Lung (tissue), 12 donors: ENCODE results near the gene WDR43. TPM values are rescaled to one million over a fixed set of nuclear protein-coding genes. Genes with fewer than 3 reads are reported as not detected.

Experiments
- ATAC-seq: fragments of 200-7000 bp; cut with Tn5 transposase; one replicate; pipeline ENCODE4 v1.9.1; 2020; ENCODE audit warnings: moderate number of reproducible peaks; ENCODE audit not compliant: insufficient read depth, low FRiP score
- DNase-seq, 3 donors: peaks; one replicate each; pipeline ENCODE4 v3.0.0-alpha.2; 2013 to 2017
- H3K27ac ChIP-seq, 2 donors: one replicate each; pipeline ENCODE4 v1.5.1; 2013; ENCODE audit warnings: mild to moderate bottlenecking in 2 of 2, moderate library complexity in 2 of 2, control low read depth in 1 of 2, inconsistent platforms in 1 of 2, low read depth in 1 of 2, low read length in 1 of 2
- H3K27me3 ChIP-seq, 3 donors: one replicate each; pipeline ENCODE4 v1.5.1; 2013; ENCODE audit warnings: low read length in 2 of 3; ENCODE audit not compliant: control insufficient read depth in 3 of 3, insufficient read depth in 3 of 3
- H3K36me3 ChIP-seq, 4 donors: one replicate each; pipeline ENCODE4 v1.5.1; 2013; ENCODE audit warnings: low read length in 4 of 4, mild to moderate bottlenecking in 1 of 4, moderate library complexity in 1 of 4; ENCODE audit not compliant: control insufficient read depth in 4 of 4, insufficient read depth in 4 of 4
- H3K4me1 ChIP-seq, 5 donors: one replicate each; pipeline ENCODE4 v1.5.1; 2013; ENCODE audit warnings: low read length in 5 of 5, mild to moderate bottlenecking in 2 of 5, moderate library complexity in 1 of 5; ENCODE audit not compliant: control insufficient read depth in 5 of 5, insufficient read depth in 5 of 5
- H3K4me3 ChIP-seq: one replicate; pipeline ENCODE4 v1.5.1; 2013; ENCODE audit warnings: mild to moderate bottlenecking, control low read depth, moderate library complexity
- H3K9ac ChIP-seq, 2 donors: one replicate each; pipeline ENCODE4 v1.5.1; 2013; ENCODE audit warnings: low read length in 2 of 2, control low read depth in 1 of 2; ENCODE audit not compliant: insufficient read depth in 1 of 2
- H3K9me3 ChIP-seq, 4 donors: one replicate each; pipeline ENCODE4 v1.5.1; 2013; ENCODE audit warnings: low read length in 3 of 4, mild to moderate bottlenecking in 1 of 4, moderate library complexity in 1 of 4; ENCODE audit not compliant: control insufficient read depth in 4 of 4, insufficient read depth in 3 of 4
- CTCF ChIP-seq: IDR thresholded peaks from 2 replicates; pipeline ENCODE4 v1.5.1; 2012; ENCODE audit warnings: mild to moderate bottlenecking; ENCODE audit errors: control extremely low read depth, extremely low read depth
- WGBS, 2 donors: extraction: QIAGEN DNeasy Blood & Tissue Kit; methylation state at CpG; one replicate each; pipeline ENCODE4 v1.1.7; 2013; 5-methylcytosine and 5-hydroxymethylcytosine counted together
- polyA plus RNA-seq, 2 donors: library from polyadenylated mRNA; stranded (reverse); fragments of 200-250 nt; gene quantifications; one replicate each; pipeline ENCODE4 v1.2.1, GENCODE V29; 2013
- total RNA-seq, 2 donors: library from RNA; depleted of rRNA in 1 of 2; stranded (reverse); fragments of >200 nt in 1 of 2; gene quantifications; one replicate each; pipeline ENCODE4 v1.2.1, GENCODE V29; 2014 to 2021
- donor health status: control.
- donor health status: control.
- donor health status: Bipolar disorder and iron deficiency.
- donor health status: healthy.
- donor health status: DM: yes; HTN: yes; CAD: no.

The WDR43 gene
- total and polyA plus RNA-seq, 4 donors, result 8.2 to 40.2 (median 28.1) TPM

GRCh38 chr2:28994074-28994473, 99.6 kb downstream of the WDR43 start:
- no peaks in the 10 kb centered on the region for H3K9me3 ChIP-seq
- no peaks in the 10 kb centered on the region for H3K36me3 ChIP-seq
- H3K27ac ChIP-seq, result no peak overlapping the region
- ATAC-seq, result no peak
- H3K4me3 ChIP-seq, result no peak overlapping the region
- no peak for TF ChIP-seq CTCF
- no peak overlapping the region for H3K9ac ChIP-seq
- H3K4me1 ChIP-seq, result peaks cover 0 to 14% (median 3%) of the 10 kb centered on the region in 5 donors
- WGBS, 2 donors, result 94 to 97% methylated on average over 10 of the region's 10 CpGs
- no peaks in the 10 kb centered on the region for H3K27me3 ChIP-seq
- no peak for DNase-seq

GRCh38 chr2:28994679-28995078, 100.2 kb downstream of the WDR43 start:
- no peak overlapping the region for H3K27ac ChIP-seq
- no peak for TF ChIP-seq CTCF
- H3K4me3 ChIP-seq, result no peak overlapping the region
- no peaks in the 10 kb centered on the region for H3K36me3 ChIP-seq
- H3K4me1 ChIP-seq, result peaks cover 0 to 14% (median 3%) of the 10 kb centered on the region in 5 donors
- H3K27me3 ChIP-seq, result no peaks in the 10 kb centered on the region
- DNase-seq (no peak), ATAC-seq (no peak)
- no peaks in the 10 kb centered on the region for H3K9me3 ChIP-seq
- H3K9ac ChIP-seq, result no peak overlapping the region
- WGBS, 2 donors, result 78 to 80% methylated on average over 7 of the region's 7 CpGs

GRCh38 chr2:28995765-28996750, 101.6 kb downstream of the WDR43 start:
- no peaks in the 10 kb centered on the region for H3K27me3 ChIP-seq
- H3K9me3 ChIP-seq, result no peaks in the 10 kb centered on the region
- TF ChIP-seq CTCF, result no peak
- H3K4me3 ChIP-seq, result no peak overlapping the region
- 75 to 76% methylated on average over 6 of the region's 6 CpGs for WGBS, 2 donors
- DNase-seq (no peak), ATAC-seq (no peak)
- H3K4me1 ChIP-seq, result peaks cover 0 to 7% (median 2%) of the 10 kb centered on the region in 5 donors
- H3K36me3 ChIP-seq, result no peaks in the 10 kb centered on the region
- H3K27ac ChIP-seq, result no peak overlapping the region
- H3K9ac ChIP-seq, result no peak overlapping the region
